ENCODE results near the gene EPOP. TPM values are rescaled to one million over a fixed set of nuclear protein-coding genes. Genes with fewer than 3 reads are reported as not detected.
A peak's percentile ranks its signal among the peaks of the same experiment; 100 is the strongest.

Gene EPOP
- total and polyA plus RNA-seq, 2 of the 13 experiments (the other 11 are each of a cell fraction or from before 2014, with no cell fraction given) = 14.7 to 37.8 TPM

DNA sequence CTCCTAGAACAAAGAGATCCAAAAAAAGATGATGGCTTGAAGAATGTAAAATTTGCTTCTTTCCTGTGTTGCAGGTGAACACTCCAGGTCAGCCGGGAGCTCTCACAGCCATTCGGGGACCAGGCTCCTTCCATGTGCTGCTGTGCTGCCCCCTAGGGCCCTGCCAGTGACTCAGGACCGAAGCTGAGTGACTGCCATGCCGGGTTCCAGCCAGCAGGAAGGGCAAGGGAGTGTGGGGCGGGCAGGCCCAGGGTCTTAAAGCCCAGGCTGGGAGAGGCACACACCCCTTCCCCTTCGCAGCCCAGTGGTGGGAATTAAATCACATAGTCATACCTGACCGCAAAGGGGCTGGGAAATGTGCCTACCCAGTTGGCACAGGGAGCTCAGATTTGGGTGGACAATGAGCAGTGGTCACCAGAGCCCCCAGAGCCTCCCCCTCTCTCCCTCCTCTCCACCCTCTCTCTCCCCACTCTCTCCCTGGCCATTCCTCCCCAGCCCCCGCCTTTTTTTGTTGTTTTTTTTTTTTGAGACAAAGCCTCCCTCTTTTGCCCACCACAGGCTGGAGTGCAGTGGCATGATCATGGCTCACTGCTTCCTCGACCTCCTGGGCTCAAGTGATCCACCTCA lies 11.5 kb downstream of the EPOP start (continued):
- TF ChIP-seq, protein P1, sequence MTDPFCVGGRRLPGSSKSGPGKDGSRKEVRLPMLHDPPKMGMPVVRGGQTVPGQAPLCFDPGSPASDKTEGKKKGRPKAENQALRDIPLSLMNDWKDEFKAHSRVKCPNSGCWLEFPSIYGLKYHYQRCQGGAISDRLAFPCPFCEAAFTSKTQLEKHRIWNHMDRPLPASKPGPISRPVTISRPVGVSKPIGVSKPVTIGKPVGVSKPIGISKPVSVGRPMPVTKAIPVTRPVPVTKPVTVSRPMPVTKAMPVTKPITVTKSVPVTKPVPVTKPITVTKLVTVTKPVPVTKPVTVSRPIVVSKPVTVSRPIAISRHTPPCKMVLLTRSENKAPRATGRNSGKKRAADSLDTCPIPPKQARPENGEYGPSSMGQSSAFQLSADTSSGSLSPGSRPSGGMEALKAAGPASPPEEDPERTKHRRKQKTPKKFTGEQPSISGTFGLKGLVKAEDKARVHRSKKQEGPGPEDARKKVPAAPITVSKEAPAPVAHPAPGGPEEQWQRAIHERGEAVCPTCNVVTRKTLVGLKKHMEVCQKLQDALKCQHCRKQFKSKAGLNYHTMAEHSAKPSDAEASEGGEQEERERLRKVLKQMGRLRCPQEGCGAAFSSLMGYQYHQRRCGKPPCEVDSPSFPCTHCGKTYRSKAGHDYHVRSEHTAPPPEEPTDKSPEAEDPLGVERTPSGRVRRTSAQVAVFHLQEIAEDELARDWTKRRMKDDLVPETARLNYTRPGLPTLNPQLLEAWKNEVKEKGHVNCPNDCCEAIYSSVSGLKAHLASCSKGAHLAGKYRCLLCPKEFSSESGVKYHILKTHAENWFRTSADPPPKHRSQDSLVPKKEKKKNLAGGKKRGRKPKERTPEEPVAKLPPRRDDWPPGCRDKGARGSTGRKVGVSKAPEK (CRISPR knock-in tag; IDR thresholded peaks at IDR 0.05; ENCODE audit: borderline replicate concordance) = no peak
- TF ChIP-seq KLF12 (CRISPR knock-in tag; IDR thresholded peaks at IDR 0.05; ENCODE audit: borderline replicate concordance) (no peak), JARID2 (CRISPR knock-in tag; IDR thresholded peaks at IDR 0.05; ENCODE audit: insufficient replicate concordance) (peak; percentile 67), ASH2L (IDR thresholded peaks at IDR 0.05; ENCODE audit: insufficient read length, low read depth, low read length) (no peak), ZIK1 (CRISPR knock-in tag; IDR thresholded peaks at IDR 0.05; ENCODE audit: borderline replicate concordance, low read depth) (no peak), ZZZ3 (CRISPR knock-in tag; IDR thresholded peaks at IDR 0.05; ENCODE audit: borderline replicate concordance) (0 out of 2 replicates have a peak, but pooled peaks have one; percentile 6), PRDM15 (CRISPR knock-in tag; IDR thresholded peaks at IDR 0.05) (peak; percentile 63; the same call in 1 of the 2 replicates), BCL6 (CRISPR knock-in tag; IDR thresholded peaks at IDR 0.05) (peak; percentile 69), HMGXB3 (CRISPR knock-in tag; IDR thresholded peaks at IDR 0.05; ENCODE audit: borderline replicate concordance) (peak; percentile 45; the same call in 1 of the 2 replicates), ONECUT2 (CRISPR knock-in tag; IDR thresholded peaks at IDR 0.05) (no peak), ARNT (IDR thresholded peaks at IDR 0.05) (no peak), CBX2 (IDR thresholded peaks at IDR 0.05; ENCODE audit: low read depth, low read length) (no peak), CBX2 (CRISPR knock-in tag; IDR thresholded peaks at IDR 0.05; ENCODE audit: low read depth) (no peak), NR2F2 (IDR thresholded peaks at IDR 0.05; ENCODE audit: borderline replicate concordance, low read depth) (no peak), JUND (CRISPR knock-in tag; IDR thresholded peaks at IDR 0.05) (peak; percentile 69; the same call in 1 of the 2 replicates), MATR3 (CRISPR knock-in tag; IDR thresholded peaks at IDR 0.05) (no peak)
- TF ChIP-seq, protein P2, sequence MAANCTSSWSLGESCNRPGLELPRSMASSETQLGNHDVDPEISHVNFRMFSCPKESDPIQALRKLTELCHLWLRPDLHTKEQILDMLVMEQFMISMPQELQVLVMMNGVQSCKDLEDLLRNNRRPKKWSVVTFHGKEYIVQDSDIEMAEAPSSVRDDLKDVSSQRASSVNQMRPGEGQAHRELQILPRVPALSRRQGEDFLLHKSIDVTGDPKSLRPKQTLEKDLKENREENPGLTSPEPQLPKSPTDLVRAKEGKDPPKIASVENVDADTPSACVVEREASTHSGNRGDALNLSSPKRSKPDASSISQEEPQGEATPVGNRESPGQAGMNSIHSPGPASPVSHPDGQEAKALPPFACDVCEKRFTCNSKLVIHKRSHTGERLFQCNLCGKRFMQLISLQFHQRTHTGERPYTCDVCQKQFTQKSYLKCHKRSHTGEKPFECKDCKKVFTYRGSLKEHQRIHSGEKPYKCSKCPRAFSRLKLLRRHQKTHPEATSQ (CRISPR knock-in tag; IDR thresholded peaks at IDR 0.05; ENCODE audit: borderline replicate concordance) = no peak
